C4-2B (cell line): ENCODE measurements around the gene DTNA.
A peak's percentile ranks its signal among the peaks of the same experiment; 100 is the strongest.

Experiments
- ZFX ChIP-seq: fragments of 450-650 bp; IDR thresholded peaks from 2 replicates; pipeline ENCODE4 v1.6.1; 2017
- TF ChIP-seq, protein P1 (sequence below): fragments of 450-650 bp; conservative IDR thresholded peaks from 2 replicates; pipeline ENCODE4 v1.5.1; 2017; ENCODE audit warnings: mild to moderate bottlenecking

DNA sequence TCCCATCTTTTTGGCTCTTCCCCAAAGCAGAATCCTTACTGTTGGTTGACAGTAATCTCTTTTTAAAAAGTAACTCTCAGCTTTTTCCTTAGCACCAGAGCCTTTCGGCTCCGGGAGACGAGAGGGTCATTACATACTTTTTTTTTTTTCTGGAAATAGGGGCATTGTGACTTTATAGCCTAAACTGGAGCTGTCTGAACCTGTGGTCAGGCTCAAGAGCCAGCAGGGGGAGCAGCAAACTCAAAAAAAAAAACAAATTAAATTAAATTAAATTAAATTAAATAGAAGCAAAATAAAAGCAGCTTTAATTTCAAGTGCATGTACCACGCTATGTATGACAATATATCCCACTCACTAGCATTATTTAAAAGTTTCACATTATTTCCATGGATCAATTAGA lies 156.6 kb downstream of the DTNA start:
- TF ChIP-seq, protein P1, sequence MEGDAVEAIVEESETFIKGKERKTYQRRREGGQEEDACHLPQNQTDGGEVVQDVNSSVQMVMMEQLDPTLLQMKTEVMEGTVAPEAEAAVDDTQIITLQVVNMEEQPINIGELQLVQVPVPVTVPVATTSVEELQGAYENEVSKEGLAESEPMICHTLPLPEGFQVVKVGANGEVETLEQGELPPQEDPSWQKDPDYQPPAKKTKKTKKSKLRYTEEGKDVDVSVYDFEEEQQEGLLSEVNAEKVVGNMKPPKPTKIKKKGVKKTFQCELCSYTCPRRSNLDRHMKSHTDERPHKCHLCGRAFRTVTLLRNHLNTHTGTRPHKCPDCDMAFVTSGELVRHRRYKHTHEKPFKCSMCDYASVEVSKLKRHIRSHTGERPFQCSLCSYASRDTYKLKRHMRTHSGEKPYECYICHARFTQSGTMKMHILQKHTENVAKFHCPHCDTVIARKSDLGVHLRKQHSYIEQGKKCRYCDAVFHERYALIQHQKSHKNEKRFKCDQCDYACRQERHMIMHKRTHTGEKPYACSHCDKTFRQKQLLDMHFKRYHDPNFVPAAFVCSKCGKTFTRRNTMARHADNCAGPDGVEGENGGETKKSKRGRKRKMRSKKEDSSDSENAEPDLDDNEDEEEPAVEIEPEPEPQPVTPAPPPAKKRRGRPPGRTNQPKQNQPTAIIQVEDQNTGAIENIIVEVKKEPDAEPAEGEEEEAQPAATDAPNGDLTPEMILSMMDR, result peak; percentile 52
- no peak for TF ChIP-seq ZFX
